Left colon (tissue), 2 donors: ENCODE measurements around the gene PSD2. TPM values are rescaled to one million over a fixed set of nuclear protein-coding genes. Genes with fewer than 3 reads are reported as not detected.

Source experiments
- ATAC-seq: fragments of 200-7000 bp; cut with Tn5 transposase; one replicate; pipeline ENCODE4 v1.9.1; 2020; ENCODE audit warnings: mild to moderate bottlenecking, moderate library complexity
- DNase-seq, 2 donors: peaks; one replicate each; pipeline ENCODE4 v3.0.0-alpha.2; 2020
- intact Hi-C, 2 donors: fragments of 100-400 bp; cut with DNase I in 1 of 2; cut with micrococcal nuclease in 1 of 2; formaldehyde crosslinking; loops; one replicate each; pipeline versions ENCODE4 v1.11.2 to v1.14.0; 2022; cut with DNase I, micrococcal nuclease
- total RNA-seq, 2 donors: library from RNA; stranded (reverse); fragmentation: NEBNext Ultra II Directional; extraction: Animal tissue kit (Norgen Biotek cat#: 25700); gene quantifications; one replicate each; pipeline ENCODE4 v1.2.1, GENCODE V29; 2021
- donor health status: DM: no; HTN: no; CAD: no.
- donor health status: DM: yes; HTN: yes; CAD: no.

Gene PSD2
- total RNA-seq, 2 donors from 2014 or later, result 0.08 TPM; not detected in 1

DNA sequence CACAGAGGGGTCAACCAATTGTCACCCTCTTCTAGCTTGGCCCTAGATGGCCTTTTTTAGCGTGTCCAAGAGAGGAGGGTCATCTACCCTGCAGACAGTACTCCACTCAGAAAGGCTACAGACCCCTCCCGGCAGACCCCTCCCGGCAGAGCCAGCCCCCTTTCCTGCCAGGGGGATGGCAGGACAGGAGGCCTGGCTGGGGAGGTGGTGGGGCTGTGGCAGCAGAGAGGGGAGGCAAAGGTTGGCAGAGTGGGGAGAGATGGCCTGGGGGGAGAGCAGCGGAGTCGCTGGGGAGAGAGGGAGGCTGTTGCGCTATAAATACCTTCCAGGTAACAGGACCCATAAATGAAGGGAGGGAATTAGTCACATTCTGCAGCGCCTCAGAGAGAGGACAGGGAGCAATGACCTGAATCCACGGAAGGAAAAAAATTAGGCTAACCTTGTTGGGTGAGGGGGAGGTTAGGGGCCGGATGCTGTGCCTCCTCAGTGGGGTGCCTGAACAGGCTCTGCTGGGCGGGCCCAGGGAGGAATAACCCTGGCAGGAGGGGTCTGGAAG is 32.9 kb upstream of the PSD2 start:
- intact Hi-C loops, result no loop called here
- ATAC-seq, result no peak
- DNase-seq, result no peak

DNA sequence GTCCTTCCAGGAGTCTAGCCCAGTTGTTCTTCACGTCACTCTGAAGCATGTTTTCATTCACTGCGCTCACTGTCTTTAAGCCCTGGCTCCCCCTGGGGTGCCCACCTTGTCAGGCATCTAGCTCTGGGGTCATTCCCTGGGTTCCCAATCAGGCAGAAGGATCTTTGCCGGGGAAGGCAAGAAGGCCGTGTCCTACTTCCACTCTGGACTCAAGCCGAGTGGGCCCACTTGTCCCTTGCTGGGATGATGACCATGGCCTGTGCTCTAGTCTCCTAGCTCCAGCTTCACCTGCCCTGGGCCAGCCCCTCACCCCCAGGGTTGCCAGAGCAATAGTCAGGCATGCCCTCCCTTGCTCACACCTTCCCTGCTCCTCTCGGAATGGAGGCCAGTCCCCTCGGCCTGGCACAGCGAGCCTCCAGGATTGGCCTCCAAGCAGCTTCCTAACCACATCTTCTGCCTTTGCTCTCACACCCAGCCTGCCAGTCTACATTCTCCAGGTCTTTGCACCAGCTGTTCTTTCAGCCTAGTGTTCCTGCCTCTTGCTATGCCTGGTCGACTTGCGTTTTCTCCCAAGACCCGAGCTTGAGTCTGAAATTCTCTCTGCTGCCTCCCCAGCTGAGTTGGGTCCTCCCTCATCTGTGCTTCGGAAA is 32.2 kb upstream of the PSD2 start:
- intact Hi-C loops, result no loop called here
- ATAC-seq (no peak), DNase-seq (no peak)

GRCh38 chr5:139763930-139764791 is 31.4 kb upstream of the PSD2 start:
- intact Hi-C loops, result no loop called here
- DNase-seq (no peak), ATAC-seq (no peak)

DNA sequence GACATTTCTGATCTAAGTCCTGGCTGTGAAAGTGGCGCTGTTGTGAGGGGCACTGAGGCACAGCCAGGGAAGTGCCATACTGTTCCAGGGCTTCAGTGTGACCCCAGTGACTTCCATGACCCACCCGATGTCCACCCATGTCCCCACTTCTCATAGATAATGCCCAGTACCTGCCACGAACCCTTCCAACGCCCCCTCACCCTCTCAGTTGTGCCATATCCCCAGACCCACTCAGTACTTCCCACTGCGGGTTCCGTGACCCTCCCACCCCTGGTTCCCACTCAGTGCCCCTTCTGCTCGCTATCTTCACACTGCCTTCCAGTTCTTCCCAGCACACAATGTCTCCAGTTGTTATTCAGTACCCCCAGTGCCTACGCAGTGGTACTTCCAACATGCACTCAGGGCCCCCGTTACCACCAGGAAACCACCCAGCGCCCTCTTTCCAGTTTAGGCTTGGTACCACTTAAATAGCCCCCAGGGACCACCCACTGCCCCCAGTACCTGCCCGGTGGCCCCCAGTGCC is 30.7 kb upstream of the PSD2 start:
- intact Hi-C loops, result loop anchor here (5.0 kb wide), 2 partner anchors 128 to 133 kb away; no protein-coding TSS in a partner anchor
- ATAC-seq, result no peak
- DNase-seq, result no peak

- ATAC-seq (peak; percentile 87), DNase-seq (peak; percentile 60 to 79)
- intact Hi-C loops, result loop anchor here (5.0 kb wide), 2 partner anchors 128 to 133 kb away; no protein-coding TSS in a partner anchor
Observed at GRCh38 chr5:139765409-139766217, 30.0 kb upstream of the PSD2 start.

- no peak for ATAC-seq
- DNase-seq, result no peak
- intact Hi-C loops, result loop anchor here (5.0 kb wide), 2 partner anchors 131 to 136 kb away; no protein-coding TSS in a partner anchor
Observed at GRCh38 chr5:139767960-139768359, 27.6 kb upstream of the PSD2 start.

DNA sequence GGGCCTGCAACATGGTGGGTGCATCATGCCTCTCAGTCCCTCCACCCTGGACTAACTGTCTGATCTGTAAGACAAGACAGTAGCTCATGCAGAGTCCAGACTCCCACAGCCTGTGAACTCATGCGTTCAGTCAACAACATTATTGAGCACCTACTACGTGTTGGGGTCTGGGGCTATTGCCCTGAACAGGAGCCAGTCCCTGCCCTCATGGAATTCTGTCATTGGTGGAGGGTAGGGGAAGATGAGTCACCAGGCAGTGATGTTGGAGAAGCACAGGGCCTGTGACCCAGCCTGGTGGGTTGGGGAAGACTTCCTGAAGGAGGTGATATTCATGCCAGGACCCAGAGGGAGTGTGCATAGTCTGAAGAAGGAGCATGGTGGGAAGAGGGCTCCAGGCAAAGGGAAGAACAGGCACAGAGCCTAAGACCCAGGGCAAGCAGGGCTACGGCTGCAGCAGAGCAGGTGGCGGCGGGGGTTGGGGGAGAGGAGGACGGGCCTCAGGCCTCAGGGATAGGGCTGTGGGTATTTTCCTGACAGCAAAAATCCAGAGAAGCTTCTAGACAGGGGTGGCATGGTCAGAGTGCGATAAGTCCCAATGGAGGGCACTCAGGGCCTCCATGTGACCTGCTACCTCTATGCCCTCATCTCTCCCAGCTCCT is 26.7 kb upstream of the PSD2 start:
- ATAC-seq, result no peak
- intact Hi-C loops, result loop anchor here (5.0 kb wide), 2 partner anchors 132 to 137 kb away; no protein-coding TSS in a partner anchor
- no peak for DNase-seq

GRCh38 chr5:139769477-139769876 is 26.1 kb upstream of the PSD2 start:
- ATAC-seq (peak; percentile 46), DNase-seq (no peak)
- intact Hi-C loops, result loop anchor here (5.0 kb wide), 2 partner anchors 132 to 137 kb away; no protein-coding TSS in a partner anchor

DNA sequence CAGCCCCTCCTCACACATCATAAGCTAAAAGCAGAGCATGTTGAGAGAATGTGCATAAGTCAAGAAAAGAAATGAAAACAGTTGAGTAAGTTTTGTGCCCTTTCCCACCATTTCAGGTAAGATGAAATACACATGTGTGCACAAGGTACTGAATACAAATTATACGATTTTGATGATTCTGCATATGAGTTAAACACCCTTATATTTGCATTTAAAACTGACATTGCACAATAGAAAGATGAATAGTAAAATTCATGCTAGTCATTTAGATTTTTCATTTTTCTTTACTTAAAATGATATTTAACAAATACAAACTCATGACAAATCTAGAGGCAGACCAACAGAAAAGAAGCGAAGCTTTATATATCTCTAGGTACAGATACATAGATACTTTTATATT is 24.9 kb upstream of the PSD2 start:
- intact Hi-C loops, result no loop called here
- no peak for ATAC-seq
- DNase-seq, result no peak

DNA sequence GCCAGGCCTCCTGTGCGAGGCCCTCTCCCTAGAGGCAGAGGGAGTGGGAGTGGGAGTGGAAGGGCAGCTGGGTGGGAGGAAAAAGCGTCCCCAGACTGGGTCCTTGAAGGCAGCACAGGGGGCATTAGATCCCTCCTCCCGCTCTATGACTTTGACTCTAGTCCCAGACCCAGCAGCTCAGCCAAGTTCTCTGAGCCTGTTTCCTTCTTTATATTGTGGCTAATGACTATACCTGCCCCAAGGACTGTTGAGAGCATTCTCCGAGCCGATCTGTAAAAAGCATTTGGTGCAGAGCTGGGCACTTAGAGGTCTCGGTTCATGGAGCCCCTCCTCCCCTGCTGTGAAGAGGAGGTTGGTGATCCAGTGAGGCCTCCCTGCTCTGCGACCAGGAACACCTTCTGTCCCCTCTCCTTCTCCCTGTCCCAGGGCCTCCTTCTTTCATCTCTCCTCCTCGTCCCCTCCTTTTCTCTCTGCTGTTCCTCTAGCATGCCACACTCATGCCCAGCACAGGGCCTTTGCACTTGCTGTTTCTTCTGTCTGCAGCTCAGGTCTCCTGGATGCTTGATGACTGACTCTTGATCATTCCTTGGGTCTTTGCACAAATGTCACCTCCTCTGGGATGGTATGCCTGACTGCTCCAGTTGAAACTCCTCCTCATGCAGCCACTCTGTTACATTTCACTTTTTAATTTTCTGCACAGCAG is 23.4 kb upstream of the PSD2 start:
- intact Hi-C loops, result no loop called here
- ATAC-seq (no peak), DNase-seq (no peak)

GRCh38 chr5:139772927-139773690 is 22.5 kb upstream of the PSD2 start:
- intact Hi-C loops, result no loop called here
- ATAC-seq (no peak), DNase-seq (no peak)

GRCh38 chr5:139774980-139775661 is 20.5 kb upstream of the PSD2 start:
- ATAC-seq, result peak; percentile 87
- intact Hi-C loops, result no loop called here
- DNase-seq, result peak; percentile 43 to 79

DNA sequence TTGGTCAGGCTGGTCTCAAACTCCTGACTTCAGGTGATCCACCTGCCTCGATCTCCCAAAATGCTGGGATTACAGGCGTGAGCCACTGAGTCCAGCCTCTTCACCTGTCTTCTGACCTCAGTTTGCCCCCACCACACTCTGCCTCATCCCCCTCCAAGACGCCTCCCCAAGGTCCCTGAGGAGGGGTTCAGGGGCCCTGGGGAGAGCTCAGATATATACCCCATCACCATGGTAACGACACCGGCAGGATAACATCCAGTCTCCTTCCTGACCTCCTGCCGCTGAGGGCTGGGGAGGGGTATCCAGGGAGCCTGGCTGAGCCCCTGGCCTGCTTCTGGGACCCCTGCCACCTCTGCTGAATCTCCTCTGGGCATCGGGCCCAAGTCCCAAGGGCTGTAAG is 19.7 kb upstream of the PSD2 start:
- DNase-seq (no peak), ATAC-seq (no peak)
- intact Hi-C loops, result no loop called here

- ATAC-seq, result no peak
- intact Hi-C loops, result no loop called here
- no peak for DNase-seq
Observed at GRCh38 chr5:139776861-139777260, 18.7 kb upstream of the PSD2 start.

DNA sequence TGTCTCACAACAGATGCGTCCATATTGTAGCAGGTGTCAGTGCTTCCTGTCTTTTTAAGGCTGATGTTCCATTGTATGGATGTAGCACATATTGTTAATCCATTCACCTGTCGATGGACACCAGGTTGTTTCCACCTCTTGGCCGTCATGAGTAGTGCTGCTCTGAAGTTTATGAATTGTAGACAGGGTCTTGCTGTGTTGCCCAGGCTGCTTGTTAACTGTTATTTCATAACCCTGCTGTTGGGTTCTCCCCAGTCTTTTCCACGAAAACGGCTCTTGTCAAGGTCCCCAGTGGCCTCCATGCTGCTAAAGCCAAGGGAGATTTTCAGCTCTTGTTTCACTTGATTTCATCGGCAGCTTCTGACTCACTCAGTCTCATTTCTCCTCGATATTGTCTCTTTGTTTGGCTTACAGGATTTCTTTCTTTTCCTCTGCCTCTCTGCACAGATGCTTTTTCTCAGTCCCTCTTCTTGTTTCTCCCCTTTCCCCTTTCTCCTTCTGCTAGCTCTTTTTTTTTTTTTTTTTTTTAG is 12.1 kb upstream of the PSD2 start:
- ATAC-seq (no peak), DNase-seq (no peak)
- intact Hi-C loops, result no loop called here

DNA sequence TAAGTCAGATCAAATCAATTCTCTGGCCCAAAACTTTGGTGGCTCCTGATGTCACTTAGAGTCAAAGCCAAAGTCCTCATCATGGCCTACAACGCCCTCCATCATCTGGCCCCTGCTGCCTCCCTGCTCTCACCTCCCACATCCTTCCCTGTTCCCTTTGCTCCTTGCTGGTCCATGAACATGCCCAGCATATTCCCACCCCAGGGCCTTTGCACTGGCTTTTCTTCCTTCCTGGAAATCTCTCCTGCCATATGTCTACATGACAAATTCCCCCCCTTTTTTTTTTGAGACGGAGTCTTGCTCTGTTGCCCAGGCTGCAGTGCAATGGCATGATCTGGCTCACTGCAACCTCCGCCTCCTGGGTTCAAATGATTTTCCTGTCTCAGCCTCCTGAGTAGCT is 11.1 kb upstream of the PSD2 start:
- DNase-seq (no peak), ATAC-seq (no peak)
- intact Hi-C loops, result no loop called here
